SK-N-SH (cell line): Measurements from ENCODE around the gene GNA15. TPM values are rescaled to one million over a fixed set of nuclear protein-coding genes. Genes with fewer than 3 reads are reported as not detected.

Source experiments
- FOSL2 ChIP-seq: IDR thresholded peaks from 2 replicates; pipeline ENCODE4 v1.4.0; 2012; ENCODE audit warnings: low read depth, mild to moderate bottlenecking, moderate library complexity, borderline replicate concordance
- GABPA ChIP-seq: IDR thresholded peaks from 2 replicates; pipeline ENCODE4 v1.4.0; 2012; ENCODE audit warnings: low read depth, mild to moderate bottlenecking
- JUND ChIP-seq: IDR thresholded peaks from 2 replicates; pipeline ENCODE4 v1.4.0; 2012
- MXI1 ChIP-seq: IDR thresholded peaks from 2 replicates; pipeline ENCODE4 v1.6.1; 2012; ENCODE audit warnings: mild to moderate bottlenecking, low read depth, low read length, improper control_type of control experiment
- SIN3A ChIP-seq: IDR thresholded peaks from 2 replicates; pipeline ENCODE4 v1.6.1; 2012; ENCODE audit warnings: low read depth, mild to moderate bottlenecking, low read length, moderate library complexity, borderline replicate concordance
- TCF12 ChIP-seq: IDR thresholded peaks from 2 replicates; pipeline ENCODE4 v1.4.0; 2012
- TEAD4 ChIP-seq: IDR thresholded peaks from 2 replicates; pipeline ENCODE4 v1.4.0; 2012; ENCODE audit warnings: mild to moderate bottlenecking, borderline replicate concordance; ENCODE audit not compliant: insufficient read depth
- YY1 ChIP-seq: IDR thresholded peaks from 2 replicates; pipeline ENCODE4 v1.4.0; 2012; ENCODE audit warnings: low read depth, mild to moderate bottlenecking
- polyA plus RNA-seq, 3 experiments: library from polyadenylated mRNA; depleted of rRNA; stranded (reverse); fragments of >200 nt; gene quantifications; 2 replicates each; pipeline ENCODE4 v1.2.3, GENCODE V29; 2012
- TF ChIP-seq, protein P1 (sequence below): IDR thresholded peaks from 2 replicates; pipeline ENCODE4; 2012
- TF ChIP-seq, protein P2 (sequence below): fragments of 150-350 bp; IDR thresholded peaks from 2 replicates; pipeline ENCODE4 v1.6.1; 2016; ENCODE audit warnings: mild to moderate bottlenecking, low read depth, low read length
- TF ChIP-seq, protein P3 (sequence below): fragments of 200-600 bp; sonication (generic); IDR thresholded peaks from 2 replicates; pipeline ENCODE4 v1.6.1; 2017; ENCODE audit warnings: antibody characterized with exemption, mild to moderate bottlenecking, moderate library complexity
- TF ChIP-seq, protein P4 (sequence below): IDR thresholded peaks from 2 replicates; pipeline ENCODE4 v1.4.0; 2012; ENCODE audit warnings: low read depth, borderline replicate concordance
- TF ChIP-seq, protein P5 (sequence below): fragments of 150-350 bp; IDR thresholded peaks from 2 replicates; pipeline ENCODE4 v1.6.1; 2017; ENCODE audit warnings: antibody characterized with exemption, low read length, low read depth, borderline replicate concordance
- TF ChIP-seq, protein P6 (sequence below): IDR thresholded peaks from 2 replicates; pipeline ENCODE4 v1.4.0; 2012; ENCODE audit warnings: low read depth

The GNA15 gene
- polyA plus RNA-seq, 1 of the 3 experiments (the other 2 are of a cell fraction), result 0.05 TPM

DNA sequence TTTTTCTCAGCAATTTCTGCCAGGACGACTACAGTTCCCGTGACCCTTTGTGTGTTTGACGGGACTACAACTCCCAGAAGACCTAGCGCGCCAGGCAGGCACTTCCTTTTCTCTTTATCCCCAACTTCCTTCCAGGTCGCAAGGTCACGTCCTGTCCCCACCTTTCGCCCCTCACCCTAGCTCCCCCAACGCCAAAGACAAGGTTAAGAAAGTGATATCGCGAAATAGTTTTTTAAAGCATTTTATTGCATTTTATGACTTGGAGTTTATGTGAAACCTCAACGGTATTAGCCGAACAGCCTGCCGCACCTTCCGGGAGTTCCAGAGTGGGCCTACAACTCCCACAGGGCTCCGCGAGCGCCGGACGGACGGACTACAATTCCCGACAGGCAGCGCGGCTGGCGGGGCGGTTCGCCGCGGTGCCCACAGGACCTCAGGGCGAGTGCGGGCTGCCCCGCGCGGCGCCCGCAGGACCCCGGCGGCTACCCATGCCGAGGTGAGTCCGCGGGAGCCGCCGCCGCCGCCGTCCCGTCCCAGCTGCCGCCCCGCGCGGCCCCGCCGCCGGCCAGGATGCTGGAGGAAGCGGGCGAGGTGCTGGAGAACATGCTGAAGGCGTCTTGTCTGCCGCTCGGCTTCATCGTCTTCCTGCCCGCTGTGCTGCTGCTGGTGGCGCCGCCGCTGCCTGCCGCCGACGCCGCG is 49.8 kb downstream of the GNA15 start, which contains the start of gene NCLN (continued):
- TF ChIP-seq, protein P1, sequence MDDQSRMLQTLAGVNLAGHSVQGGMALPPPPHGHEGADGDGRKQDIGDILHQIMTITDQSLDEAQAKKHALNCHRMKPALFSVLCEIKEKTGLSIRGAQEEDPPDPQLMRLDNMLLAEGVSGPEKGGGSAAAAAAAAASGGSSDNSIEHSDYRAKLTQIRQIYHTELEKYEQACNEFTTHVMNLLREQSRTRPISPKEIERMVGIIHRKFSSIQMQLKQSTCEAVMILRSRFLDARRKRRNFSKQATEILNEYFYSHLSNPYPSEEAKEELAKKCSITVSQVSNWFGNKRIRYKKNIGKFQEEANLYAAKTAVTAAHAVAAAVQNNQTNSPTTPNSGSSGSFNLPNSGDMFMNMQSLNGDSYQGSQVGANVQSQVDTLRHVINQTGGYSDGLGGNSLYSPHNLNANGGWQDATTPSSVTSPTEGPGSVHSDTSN, result no peak
- TF ChIP-seq, protein P2, sequence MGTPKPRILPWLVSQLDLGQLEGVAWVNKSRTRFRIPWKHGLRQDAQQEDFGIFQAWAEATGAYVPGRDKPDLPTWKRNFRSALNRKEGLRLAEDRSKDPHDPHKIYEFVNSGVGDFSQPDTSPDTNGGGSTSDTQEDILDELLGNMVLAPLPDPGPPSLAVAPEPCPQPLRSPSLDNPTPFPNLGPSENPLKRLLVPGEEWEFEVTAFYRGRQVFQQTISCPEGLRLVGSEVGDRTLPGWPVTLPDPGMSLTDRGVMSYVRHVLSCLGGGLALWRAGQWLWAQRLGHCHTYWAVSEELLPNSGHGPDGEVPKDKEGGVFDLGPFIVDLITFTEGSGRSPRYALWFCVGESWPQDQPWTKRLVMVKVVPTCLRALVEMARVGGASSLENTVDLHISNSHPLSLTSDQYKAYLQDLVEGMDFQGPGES, result no peak
- TF ChIP-seq JUND (no peak), YY1 (no peak), TCF12 (peak; percentile 17; the same call in 1 of the 2 replicates), TEAD4 (no peak), MXI1 (peak; percentile 71; the same call in 1 of the 2 replicates), FOSL2 (no peak), SIN3A (peak; percentile 28; the same call in 1 of the 2 replicates), GABPA (peak; percentile 99)
- TF ChIP-seq, protein P3, sequence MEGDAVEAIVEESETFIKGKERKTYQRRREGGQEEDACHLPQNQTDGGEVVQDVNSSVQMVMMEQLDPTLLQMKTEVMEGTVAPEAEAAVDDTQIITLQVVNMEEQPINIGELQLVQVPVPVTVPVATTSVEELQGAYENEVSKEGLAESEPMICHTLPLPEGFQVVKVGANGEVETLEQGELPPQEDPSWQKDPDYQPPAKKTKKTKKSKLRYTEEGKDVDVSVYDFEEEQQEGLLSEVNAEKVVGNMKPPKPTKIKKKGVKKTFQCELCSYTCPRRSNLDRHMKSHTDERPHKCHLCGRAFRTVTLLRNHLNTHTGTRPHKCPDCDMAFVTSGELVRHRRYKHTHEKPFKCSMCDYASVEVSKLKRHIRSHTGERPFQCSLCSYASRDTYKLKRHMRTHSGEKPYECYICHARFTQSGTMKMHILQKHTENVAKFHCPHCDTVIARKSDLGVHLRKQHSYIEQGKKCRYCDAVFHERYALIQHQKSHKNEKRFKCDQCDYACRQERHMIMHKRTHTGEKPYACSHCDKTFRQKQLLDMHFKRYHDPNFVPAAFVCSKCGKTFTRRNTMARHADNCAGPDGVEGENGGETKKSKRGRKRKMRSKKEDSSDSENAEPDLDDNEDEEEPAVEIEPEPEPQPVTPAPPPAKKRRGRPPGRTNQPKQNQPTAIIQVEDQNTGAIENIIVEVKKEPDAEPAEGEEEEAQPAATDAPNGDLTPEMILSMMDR, result no peak
- TF ChIP-seq, protein P4, sequence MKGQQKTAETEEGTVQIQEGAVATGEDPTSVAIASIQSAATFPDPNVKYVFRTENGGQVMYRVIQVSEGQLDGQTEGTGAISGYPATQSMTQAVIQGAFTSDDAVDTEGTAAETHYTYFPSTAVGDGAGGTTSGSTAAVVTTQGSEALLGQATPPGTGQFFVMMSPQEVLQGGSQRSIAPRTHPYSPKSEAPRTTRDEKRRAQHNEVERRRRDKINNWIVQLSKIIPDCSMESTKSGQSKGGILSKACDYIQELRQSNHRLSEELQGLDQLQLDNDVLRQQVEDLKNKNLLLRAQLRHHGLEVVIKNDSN, result no peak
- TF ChIP-seq, protein P5, sequence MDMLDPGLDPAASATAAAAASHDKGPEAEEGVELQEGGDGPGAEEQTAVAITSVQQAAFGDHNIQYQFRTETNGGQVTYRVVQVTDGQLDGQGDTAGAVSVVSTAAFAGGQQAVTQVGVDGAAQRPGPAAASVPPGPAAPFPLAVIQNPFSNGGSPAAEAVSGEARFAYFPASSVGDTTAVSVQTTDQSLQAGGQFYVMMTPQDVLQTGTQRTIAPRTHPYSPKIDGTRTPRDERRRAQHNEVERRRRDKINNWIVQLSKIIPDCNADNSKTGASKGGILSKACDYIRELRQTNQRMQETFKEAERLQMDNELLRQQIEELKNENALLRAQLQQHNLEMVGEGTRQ, result no peak
- TF ChIP-seq, protein P6, sequence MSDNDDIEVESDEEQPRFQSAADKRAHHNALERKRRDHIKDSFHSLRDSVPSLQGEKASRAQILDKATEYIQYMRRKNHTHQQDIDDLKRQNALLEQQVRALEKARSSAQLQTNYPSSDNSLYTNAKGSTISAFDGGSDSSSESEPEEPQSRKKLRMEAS, result 0 out of 2 replicates have a peak, but pooled peaks have one; percentile 44
